Heart left ventricle (tissue), 13 donors: ENCODE results near the gene FOCAD.

ENCODE experiments used
- POLR2A ChIP-seq, 2 donors: fragments of 450-650 bp; IDR thresholded peaks; one replicate each; pipeline ENCODE4 v1.6.1; 2017; ENCODE audit warnings: antibody characterized with exemption in 2 of 2, mild to moderate bottlenecking in 2 of 2, moderate library complexity in 2 of 2
- TF ChIP-seq, protein P1 (sequence below), 12 donors: fragments of 200-600 bp; sonication (generic) in 4 of 12; IDR thresholded peaks; one replicate each; pipeline versions ENCODE4 v1.5.0 to v1.8.0; 2018 to 2022; ENCODE audit warnings: antibody characterized with exemption in 12 of 12, mild to moderate bottlenecking in 5 of 12
- donor health status: ischemic (EF 13 %, LVEDD 7.1; RV severe dilation, severe dysfunction).
- donor health status: DM: no; HTN: yes; CAD: no.
- donor health status: DM: no; HTN: no; CAD: no.
- donor health status: ischemic (EF 25% LVEDD 6.9; RV normal size, moderate dysfunction).
- donor health status: ischemic (EF 25% LVEDD 5.7; RV mildly dilated, moderate dysfunction).
- donor health status: ischemic (EF 35%, LVEDD 5.7; RV mildly dilated, moderate dysfunction).
- donor health status: nonischemic (EF 11% LVEDD 7.7; RV severe dilation, severe dysfunction).
- donor health status: DM: yes; HTN: yes; CAD: no.
- donor health status: PGD.
- donor health status: ischemic (EF 29% LVEDD 5.4; RV normal size, mild dysfunction).
- donor health status: nonischemic (EF 23%, LVEDD 6.1; RV moderate dilation, normal function).

GRCh38 chr9:20808002-20808401 lies 123.9 kb downstream of the FOCAD start:
- TF ChIP-seq, protein P1, sequence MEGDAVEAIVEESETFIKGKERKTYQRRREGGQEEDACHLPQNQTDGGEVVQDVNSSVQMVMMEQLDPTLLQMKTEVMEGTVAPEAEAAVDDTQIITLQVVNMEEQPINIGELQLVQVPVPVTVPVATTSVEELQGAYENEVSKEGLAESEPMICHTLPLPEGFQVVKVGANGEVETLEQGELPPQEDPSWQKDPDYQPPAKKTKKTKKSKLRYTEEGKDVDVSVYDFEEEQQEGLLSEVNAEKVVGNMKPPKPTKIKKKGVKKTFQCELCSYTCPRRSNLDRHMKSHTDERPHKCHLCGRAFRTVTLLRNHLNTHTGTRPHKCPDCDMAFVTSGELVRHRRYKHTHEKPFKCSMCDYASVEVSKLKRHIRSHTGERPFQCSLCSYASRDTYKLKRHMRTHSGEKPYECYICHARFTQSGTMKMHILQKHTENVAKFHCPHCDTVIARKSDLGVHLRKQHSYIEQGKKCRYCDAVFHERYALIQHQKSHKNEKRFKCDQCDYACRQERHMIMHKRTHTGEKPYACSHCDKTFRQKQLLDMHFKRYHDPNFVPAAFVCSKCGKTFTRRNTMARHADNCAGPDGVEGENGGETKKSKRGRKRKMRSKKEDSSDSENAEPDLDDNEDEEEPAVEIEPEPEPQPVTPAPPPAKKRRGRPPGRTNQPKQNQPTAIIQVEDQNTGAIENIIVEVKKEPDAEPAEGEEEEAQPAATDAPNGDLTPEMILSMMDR (IDR thresholded peaks at IDR 0.05), result no peak
- TF ChIP-seq POLR2A (IDR thresholded peaks at IDR 0.05), result no peak
